ENCODE results near the gene SPTB.

Gene SPTB

GRCh38 chr14:64704743-64705380 lies 174.8 kb downstream of the SPTB start:
- peak; percentile 29 for DNase-seq

- DNase-seq: peak; percentile 50
Measured at GRCh38 chr14:64704143-64704742, 175.5 kb downstream of the SPTB start, which contains the start of gene PLEKHG3. Gene PLEKHG3 (plus strand): TSS chr14:64704424. CDS start chr14:64727632, 23,208 bp downstream.

GRCh38 chr14:64703395-64704142 lies 176.1 kb downstream of the SPTB start:
- no peak for DNase-seq

GRCh38 chr14:64702493-64703394 lies 177.0 kb downstream of the SPTB start:
- no peak for DNase-seq

GRCh38 chr14:64701660-64702059 lies 178.0 kb downstream of the SPTB start:
- DNase-seq: no peak

GRCh38 chr14:64700894-64701293 lies 178.8 kb downstream of the SPTB start:
- no peak for DNase-seq

- DNase-seq: no peak
Measured at GRCh38 chr14:64700290-64700689, 179.4 kb downstream of the SPTB start.

GRCh38 chr14:64698903-64699302 lies 180.8 kb downstream of the SPTB start:
- DNase-seq: no peak

GRCh38 chr14:64696355-64696857 lies 183.3 kb downstream of the SPTB start:
- DNase-seq: no peak

All from activated gamma-delta T cell (primary cell).